Testis (tissue), 5 donors: ENCODE data around the gene C5AR2. TPM values are rescaled to one million over a fixed set of nuclear protein-coding genes. Genes with fewer than 3 reads are reported as not detected.
"Not testable (repeated sequence)": the region's sequence is repeated elsewhere in the genome, so short reads cannot be mapped to it uniquely, and the experiment has no call there.

Experiments
- DNase-seq: peaks from one replicate; pipeline ENCODE4 v3.0.0-alpha.2; 2019
- H3K27ac ChIP-seq, 2 donors: fragments of 200-600 bp; sonication (generic); one replicate each; pipeline ENCODE4 v1.5.1; 2019
- H3K27me3 ChIP-seq: fragments of 200-600 bp; sonication (generic); one replicate; pipeline ENCODE4 v1.5.1; 2019
- H3K36me3 ChIP-seq: fragments of 200-600 bp; sonication (generic); one replicate; pipeline ENCODE4 v1.5.1; 2017; ENCODE audit warnings: low read depth; ENCODE audit errors: missing control alignments
- H3K4me1 ChIP-seq: fragments of 200-600 bp; sonication (generic); one replicate; pipeline ENCODE4 v1.5.1; 2019
- H3K4me3 ChIP-seq, 2 donors: fragments of 200-600 bp; sonication (generic); one replicate each; pipeline ENCODE4 v1.5.1; 2017 to 2019
- H3K9me3 ChIP-seq: fragments of 200-600 bp; sonication (generic); one replicate; pipeline ENCODE4 v1.5.1; 2017
- POLR2A ChIP-seq: fragments of 450-650 bp; IDR thresholded peaks from one replicate; pipeline ENCODE4 v1.6.1; 2017; ENCODE audit warnings: antibody characterized with exemption, mild to moderate bottlenecking, moderate library complexity
- WGBS, 2 donors: methylation state at CpG; one replicate each; pipeline ENCODE4 v1.1.5; 2018; 5-methylcytosine and 5-hydroxymethylcytosine counted together
- intact Hi-C: fragments of 100-400 bp; cut with DNase I; formaldehyde crosslinking; loops from one replicate; pipeline ENCODE4 v1.15.1; 2023; ENCODE audit warnings: low total_unique reads
- long read RNA-seq, 2 donors: transcript quantifications; one replicate each; lab custom pipeline, GENCODE V29; 2026
- polyA plus RNA-seq: library from polyadenylated mRNA; stranded (reverse); fragments of 350-450 nt; fragmentation: Illumina TruSeq; extraction: RNeasy Lipid Tissue Mini Kit (QIAGEN cat#74804); gene quantifications from one replicate; pipeline ENCODE4 v1.2.3, GENCODE V29; 2014; ENCODE audit warnings: low read depth, low replicate concordance; ENCODE audit not compliant: insufficient read depth
- total RNA-seq, 2 donors: library from RNA; depleted of rRNA; stranded (reverse); fragments of >200 nt; gene quantifications; one replicate each; pipeline ENCODE4 v1.2.3, GENCODE V29; 2016
- TF ChIP-seq, protein P1 (sequence below), 3 experiments: fragments of 450-650 bp in 2 of 3; fragments of 200-600 bp in 1 of 3; sonication (generic) in 1 of 3; IDR thresholded peaks; one replicate each; pipeline ENCODE4 v1.5.1; 2016 to 2019; ENCODE audit warnings: antibody characterized with exemption in 3 of 3, mild to moderate bottlenecking in 2 of 3, moderate library complexity in 1 of 3

The C5AR2 gene
- total RNA-seq (1 to 10 TPM; 2.7 to 3.9 TPM), polyA plus RNA-seq (2.8 TPM)
- long read RNA-seq, donor 1: 0 reads
- long read RNA-seq, donor 2: 0 reads

DNA sequence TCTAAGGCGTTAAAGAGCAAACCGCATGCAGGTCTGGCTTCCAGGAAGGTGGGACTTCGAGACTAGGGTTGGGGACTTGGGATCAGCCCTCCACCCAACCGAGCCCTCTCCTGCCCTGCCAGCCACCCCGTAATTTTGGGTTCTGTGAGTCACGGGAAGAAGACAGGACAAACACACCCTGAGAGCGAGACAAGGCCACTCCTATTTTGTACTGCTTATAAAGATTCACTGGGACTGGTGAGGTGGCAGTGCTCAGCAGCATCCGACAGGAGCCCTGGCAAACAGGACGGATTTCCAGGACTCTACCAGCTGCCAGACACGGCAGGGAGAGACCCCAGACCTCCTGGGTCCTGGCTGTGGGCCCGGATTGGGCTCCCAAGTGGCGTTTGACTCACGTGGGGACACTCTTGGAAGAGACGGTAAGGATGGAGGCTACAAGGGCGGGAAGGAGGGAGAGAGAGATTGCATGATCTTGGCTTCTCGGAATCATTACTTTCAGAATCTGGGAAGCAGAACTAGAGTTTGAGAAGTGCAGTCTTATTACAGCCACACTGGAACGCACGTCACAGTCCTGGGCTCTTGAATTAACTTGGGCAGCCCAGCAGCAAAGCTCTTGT is at the start of gene C5AR2:
C5AR2 (plus strand) TSS at position 245 of the 617 bp plus-strand sequence. CDS start 8,625 bp downstream, outside the sequence.
- Histone ChIP-seq H3K27me3 (no peaks in the 10 kb centered on the region), H3K9me3 (no peaks in the 10 kb centered on the region), H3K4me1 (no peaks in the 10 kb centered on the region), H3K36me3 (no peaks in the 10 kb centered on the region), H3K4me3 (no peak within 1 kb of the TSS), H3K27ac (peak within 1 kb of the TSS in 1 of 2 donors; percentile 31)
- 55 to 66% methylated on average over 11 to 18 of the region's 18 CpGs for WGBS, 2 donors
- intact Hi-C loops: no loop called here
- no peak for TF ChIP-seq POLR2A
- TF ChIP-seq, protein P1, sequence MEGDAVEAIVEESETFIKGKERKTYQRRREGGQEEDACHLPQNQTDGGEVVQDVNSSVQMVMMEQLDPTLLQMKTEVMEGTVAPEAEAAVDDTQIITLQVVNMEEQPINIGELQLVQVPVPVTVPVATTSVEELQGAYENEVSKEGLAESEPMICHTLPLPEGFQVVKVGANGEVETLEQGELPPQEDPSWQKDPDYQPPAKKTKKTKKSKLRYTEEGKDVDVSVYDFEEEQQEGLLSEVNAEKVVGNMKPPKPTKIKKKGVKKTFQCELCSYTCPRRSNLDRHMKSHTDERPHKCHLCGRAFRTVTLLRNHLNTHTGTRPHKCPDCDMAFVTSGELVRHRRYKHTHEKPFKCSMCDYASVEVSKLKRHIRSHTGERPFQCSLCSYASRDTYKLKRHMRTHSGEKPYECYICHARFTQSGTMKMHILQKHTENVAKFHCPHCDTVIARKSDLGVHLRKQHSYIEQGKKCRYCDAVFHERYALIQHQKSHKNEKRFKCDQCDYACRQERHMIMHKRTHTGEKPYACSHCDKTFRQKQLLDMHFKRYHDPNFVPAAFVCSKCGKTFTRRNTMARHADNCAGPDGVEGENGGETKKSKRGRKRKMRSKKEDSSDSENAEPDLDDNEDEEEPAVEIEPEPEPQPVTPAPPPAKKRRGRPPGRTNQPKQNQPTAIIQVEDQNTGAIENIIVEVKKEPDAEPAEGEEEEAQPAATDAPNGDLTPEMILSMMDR (IDR thresholded peaks at IDR 0.05): no peak
- DNase-seq: peak; percentile 40

DNA sequence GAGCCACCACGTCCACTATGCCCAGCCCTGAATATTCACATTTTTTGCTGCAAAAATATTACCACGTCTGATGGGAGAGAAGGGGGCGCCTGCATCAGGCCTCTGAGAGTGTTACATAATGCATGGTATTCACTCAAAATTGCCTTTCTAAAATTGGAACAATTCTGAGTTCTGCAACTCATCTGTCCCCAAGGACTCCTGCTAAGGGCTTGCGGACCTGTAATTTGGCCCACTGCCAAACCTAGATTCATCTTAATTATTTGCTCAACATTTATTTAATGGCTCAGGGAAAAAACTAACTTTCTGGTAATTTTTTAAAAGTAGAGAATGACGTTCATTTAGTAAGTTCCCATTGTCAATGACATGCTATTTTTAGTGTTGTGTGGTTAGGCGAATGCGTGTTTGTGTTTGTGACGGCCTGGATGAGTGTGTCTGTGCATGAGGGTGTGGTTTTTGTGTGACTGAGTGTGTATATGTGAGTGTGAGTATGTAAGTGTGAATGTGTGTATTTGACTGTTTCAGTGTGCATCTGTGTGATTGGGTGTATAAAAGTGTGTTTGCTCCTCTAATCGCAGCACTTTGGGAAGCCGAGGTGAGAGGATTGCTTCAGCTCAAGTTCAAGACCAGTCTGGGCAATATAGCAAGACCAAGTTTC is 48.4 kb upstream of the C5AR2 start:
- intact Hi-C loops: no loop called here
- no peak for TF ChIP-seq POLR2A
- TF ChIP-seq, protein P1 (IDR thresholded peaks at IDR 0.05): no peak
- Histone ChIP-seq H3K27me3 (no peaks in the 10 kb centered on the region), H3K4me3 (no peak overlapping the region), H3K9me3 (no peaks in the 10 kb centered on the region), H3K27ac (no peak overlapping the region), H3K36me3 (no peaks in the 10 kb centered on the region), H3K4me1 (no peaks in the 10 kb centered on the region)
- no peak for DNase-seq
- WGBS, 2 donors: 78 to 81% methylated on average over 10 of the region's 10 CpGs

DNA sequence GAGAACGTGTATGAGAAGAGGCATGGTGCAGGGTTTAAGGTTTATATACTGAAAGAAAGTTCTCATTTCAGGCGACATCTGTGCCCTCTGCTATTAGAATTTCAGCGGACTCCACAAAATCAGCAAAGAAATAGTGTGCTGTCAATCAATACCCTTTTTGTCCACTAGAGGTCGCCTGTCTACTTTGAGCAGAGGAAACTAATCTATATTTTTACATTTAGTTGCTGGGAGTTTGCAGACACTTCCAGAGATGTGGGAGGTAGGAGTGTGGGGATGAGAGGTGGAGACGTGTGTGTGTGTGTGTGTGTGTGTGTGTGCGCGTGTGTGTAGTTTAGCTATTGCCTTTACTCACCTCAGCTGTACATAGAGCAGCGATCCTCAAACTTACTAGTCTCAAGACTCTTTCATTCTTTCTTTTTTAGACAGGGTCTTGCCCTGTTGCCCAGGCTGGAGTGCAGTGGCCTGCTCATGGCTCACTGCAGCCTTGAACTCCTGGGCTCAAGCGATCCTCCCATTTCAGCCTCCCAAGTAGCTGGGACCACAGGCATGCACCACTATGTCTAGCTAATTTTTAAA is 47.6 kb upstream of the C5AR2 start:
- WGBS, 2 donors: 31 to 35% methylated on average over 7 to 9 of the region's 9 CpGs
- Histone ChIP-seq H3K36me3 (no peaks in the 10 kb centered on the region), H3K4me3 (no peak overlapping the region), H3K27me3 (no peaks in the 10 kb centered on the region), H3K27ac (no peak overlapping the region), H3K9me3 (no peaks in the 10 kb centered on the region), H3K4me1 (peaks cover 1% of the 10 kb centered on the region)
- peak; percentile 53 for DNase-seq
- intact Hi-C loops: no loop called here
- TF ChIP-seq, protein P1 (IDR thresholded peaks at IDR 0.05): peak; percentile 77 to 99 (median 84)
- TF ChIP-seq POLR2A: no peak

DNA sequence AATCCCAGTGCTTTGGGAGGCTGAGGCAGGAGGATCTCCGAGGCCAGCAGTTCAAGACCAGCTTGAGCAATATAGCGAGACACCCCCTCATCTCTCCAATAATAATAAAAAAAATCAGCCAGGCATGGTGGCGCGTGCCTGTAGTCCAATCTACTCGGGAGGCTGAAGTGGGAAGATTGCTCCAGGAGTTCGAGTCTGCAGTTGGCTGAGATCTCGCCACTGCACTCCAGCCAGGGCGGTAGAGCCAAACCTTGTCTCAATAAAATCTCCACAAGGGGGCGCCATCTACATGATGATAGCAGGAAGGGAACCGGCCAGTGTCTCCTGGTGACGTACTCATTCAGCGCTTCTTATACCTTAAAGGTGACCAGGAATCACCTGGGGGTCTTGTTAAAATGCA is 35.9 kb upstream of the C5AR2 start:
- intact Hi-C loops: no loop called here

DNA sequence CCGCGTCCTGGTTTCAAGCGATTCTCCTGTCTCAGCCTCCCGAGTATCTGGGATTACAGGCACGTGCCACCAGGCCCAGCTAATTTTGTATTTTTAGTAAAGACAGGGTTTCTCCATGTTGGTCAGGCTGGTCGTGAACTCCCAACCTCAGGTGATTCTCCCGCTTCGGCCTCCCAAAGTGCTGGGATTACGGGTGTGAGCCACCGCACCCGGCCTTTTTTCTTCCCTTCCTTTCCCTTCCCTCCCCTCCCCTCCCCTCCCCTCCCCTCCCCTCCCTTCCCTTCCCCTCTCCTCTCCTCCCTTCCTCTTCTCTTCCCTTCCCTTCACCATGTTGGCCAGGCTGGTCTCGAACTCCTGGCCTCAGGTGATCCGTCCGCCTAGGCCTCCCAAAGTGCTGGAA is 31.1 kb upstream of the C5AR2 start:
- H3K27ac ChIP-seq, H3K27me3 ChIP-seq, H3K4me3 ChIP-seq, H3K9me3 ChIP-seq, DNase-seq, H3K4me1 ChIP-seq, H3K36me3 ChIP-seq, intact Hi-C loops: not testable (repeated sequence)
- 95% methylated on average over 13 to 14 of the region's 14 CpGs for WGBS, 2 donors

More for the DNA sequence above, 35.9 kb upstream of the C5AR2 start:
- no peaks in the 10 kb centered on the region for H3K36me3 ChIP-seq
- H3K4me1 ChIP-seq: no peaks in the 10 kb centered on the region
- H3K27me3 ChIP-seq: no peaks in the 10 kb centered on the region
- H3K9me3 ChIP-seq: no peaks in the 10 kb centered on the region
- TF ChIP-seq, protein P1 (IDR thresholded peaks at IDR 0.05): peak; percentile 54 to 82 (median 77)
- TF ChIP-seq POLR2A: no peak
- WGBS, 2 donors: 34 to 53% methylated on average over 12 of the region's 12 CpGs
- H3K27ac ChIP-seq: no peak overlapping the region
- DNase-seq: peak; percentile 92
- no peak overlapping the region for H3K4me3 ChIP-seq
